ENCODE measurements around the gene UTP18.

Gene UTP18

DNA sequence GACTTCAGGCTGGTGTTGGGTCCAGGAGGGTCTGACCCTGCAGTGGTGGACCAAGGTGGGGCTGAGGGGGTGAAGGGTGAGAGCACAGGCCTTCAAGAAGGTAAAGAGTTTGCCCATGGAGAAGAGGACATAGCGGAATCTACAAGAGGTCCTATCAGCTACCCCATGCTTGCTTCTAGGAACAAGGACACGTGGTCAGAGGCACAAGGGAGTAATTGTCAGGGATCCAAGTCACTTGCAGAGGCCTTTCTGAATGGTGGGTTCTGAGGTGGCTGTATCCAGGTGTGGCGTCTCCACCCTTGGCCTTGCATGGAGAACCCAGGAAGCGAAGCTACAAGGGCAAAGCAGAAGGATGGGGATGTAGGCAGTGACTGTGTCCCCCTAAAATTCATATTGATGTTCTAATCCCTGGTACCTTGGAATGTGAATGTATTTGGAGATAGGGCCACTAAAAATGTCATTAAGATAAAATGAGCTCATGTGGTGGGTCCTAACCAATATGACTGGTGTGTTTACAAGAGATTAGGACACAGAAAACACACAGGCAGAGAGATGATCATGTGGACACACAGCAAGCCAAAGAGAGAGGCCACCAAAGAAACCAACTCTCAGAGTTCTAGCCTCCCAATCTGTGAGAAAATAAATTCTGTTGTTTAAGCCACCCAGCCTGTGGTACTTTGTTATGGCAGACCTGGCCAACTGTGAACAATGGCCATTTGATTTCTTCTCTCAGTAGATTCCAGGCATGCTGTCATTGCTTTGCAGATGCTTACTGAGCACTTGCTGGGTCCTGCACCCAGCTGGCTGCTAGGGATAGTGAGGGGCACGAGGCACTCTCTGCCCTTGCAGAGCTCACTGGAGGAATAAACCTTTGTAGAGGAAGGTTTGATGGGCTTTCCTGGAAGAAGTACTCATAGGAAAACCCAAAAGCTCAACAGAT lies 75.8 kb downstream of the UTP18 start:
- no peak for DNase-seq

DNA sequence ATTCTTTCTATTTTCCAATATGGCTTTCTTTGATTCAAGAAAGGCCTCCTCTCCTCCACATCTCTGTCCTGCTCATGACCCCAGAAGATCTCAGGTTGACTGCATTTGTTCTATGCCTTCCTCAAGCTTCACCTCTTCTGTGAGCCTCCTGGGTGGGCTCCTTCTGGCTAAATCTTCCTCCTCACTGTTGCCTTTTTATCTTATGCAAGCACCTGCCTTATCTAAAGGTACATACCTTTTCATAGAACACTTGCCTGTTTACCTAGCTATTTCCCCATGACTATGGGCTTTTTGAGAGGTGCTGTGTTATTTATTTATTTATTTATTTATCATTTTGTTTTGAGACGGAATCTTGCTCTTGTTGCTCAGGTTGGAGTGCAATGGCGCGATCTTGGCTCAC lies 81.1 kb downstream of the UTP18 start:
- DNase-seq: no peak

DNA sequence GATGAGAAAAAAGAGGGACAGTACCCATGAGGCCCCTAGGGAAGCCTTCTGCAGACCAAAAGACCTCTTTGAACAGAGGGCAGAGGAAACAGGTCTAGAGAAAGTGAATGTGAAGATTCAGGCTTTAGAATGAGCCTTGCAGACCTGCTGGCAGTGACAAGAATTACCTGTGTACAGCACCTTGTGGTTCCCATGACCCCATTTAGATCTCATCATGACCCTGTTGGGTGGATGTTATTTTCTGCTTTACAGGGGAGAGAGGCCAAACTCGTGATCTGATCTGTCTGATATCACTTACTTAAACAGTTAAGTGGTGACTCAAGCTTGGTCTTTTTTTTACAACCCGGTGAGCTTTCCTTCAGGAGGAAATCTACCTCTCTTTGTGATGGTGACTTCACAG lies 81.9 kb downstream of the UTP18 start:
- DNase-seq: no peak

DNA sequence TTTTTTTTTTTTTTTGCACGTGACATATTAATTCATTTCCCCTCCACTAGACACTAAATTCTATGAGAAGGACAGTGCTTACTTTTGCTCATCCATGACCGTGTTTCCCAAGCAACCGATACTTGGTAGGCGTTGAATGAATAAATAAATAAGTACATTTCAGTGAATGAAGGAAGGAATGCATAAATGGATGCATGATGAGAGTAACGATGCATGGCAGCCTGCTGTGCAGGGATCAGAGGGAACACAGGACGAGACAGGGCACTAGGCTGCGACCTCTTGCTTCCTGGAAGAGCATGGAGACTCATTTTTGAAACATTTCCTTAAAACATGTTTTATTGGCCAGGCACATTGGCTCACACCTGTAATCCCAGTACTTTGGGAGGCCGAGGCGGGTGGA lies 84.2 kb downstream of the UTP18 start:
- DNase-seq: no peak

DNA sequence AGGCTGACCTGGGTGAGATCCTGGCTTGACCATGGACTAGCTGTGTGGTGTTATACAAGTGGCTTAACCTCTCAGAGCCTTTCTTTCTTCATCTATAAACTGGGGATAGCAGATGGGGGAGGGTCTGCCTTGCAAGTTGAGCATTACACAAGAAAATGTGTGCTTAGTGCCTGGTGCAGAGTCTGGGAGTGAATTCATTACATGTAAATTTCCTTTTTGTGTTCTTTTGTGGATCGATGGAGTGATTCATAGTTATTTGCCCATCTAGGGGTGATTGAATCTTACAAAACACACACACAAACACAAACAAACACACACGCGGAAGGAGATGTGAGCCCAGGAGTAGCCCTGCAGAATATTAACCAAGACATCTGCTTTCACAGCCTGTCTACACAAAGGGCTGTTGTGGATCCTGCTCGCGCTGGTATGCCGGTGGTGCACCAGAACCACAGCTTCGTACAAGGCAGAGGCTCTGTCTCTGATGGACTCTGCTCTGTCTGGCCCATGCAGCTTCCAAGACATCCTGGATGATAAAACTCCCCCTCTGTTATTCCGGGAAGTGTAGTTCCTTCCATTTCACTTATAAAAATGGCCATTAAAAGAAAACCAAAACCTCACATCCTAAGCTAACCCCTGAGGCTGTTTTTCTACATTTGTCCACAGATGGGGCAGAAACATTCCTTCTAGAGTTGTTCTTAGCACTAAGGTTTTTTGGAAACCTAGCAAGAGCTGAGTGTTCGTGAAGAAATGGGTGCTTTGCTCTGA lies 86.1 kb downstream of the UTP18 start:
- no peak for DNase-seq
